ENCODE data around the gene APOL1. TPM values are rescaled to one million over a fixed set of nuclear protein-coding genes. Genes with fewer than 3 reads are reported as not detected.

APOL1 gene
- total RNA-seq, 4 donors from 2014 or later = 19.0 to 48.8 (median 28.0) TPM

DNA sequence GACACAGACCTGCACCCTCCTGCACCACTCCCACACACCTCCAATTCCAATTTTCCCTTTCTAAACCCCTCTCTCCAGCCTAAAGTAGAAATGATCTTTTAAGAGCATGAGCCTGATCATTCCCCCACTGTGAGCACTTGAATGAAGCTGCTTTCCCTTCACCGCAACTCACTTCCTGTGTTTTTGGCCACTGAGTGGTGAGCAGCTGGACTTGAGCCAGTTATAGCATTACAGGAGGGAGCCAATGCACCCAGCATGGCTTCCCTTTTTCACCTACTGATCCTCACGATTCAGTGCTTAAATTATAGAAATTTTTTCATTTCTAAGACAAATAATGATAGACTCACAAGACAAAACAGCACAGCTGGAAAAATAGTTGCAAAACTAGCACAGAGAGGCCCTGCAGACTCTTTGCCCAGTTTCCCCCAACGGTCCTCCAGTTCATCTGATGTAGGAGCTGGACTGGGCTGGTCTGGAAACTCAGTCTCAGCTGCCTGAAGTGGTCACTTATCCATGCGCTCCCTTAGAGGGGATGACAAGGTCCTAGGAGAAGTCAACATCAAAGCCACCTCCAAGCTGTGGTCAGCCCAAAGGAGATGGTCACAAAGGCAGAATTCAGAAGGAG is 41.6 kb upstream of the APOL1 start:
- intact Hi-C loops (cut with DNase I) = no loop called here

DNA sequence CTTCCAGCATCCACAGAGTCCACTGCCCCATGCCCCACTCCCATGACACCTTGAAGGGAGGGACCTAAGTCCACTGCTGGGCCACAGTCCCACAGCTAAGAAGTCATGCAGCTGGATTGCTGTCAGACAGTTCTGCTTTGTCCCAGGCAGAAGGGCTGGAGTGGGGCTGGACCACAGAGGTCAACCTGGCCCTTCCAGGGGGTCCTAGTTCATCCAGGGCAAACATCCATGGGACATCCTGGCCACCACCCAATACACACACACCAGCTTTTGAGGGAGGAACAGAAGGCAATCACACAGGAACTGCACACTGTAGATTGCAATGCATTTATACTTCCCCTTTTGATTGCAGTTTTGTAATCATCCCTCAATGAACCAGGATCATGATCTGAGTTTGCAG is 40.0 kb upstream of the APOL1 start:
- Histone ChIP-seq H3K4me1 (peaks cover 0 to 5% (median 3%) of the 10 kb centered on the region in 4 donors), H3K4me3 (no peak overlapping the region), H3K27ac (replicated peaks in 1 of 4) (no peak overlapping the region), H3K36me3 (no peaks in the 10 kb centered on the region), H3K27me3 (peaks cover 0 to 3% (median 0%) of the 10 kb centered on the region in 4 donors), H3K9me3 (no peaks in the 10 kb centered on the region)
- DNase-seq (ENCODE audit: extremely low spot score) = no peak
- intact Hi-C loops (cut with DNase I) = no loop called here
- TF ChIP-seq POLR2AphosphoS5 (IDR thresholded peaks at IDR 0.05) (no peak), EP300 (IDR thresholded peaks at IDR 0.05) (no peak), POLR2A (IDR thresholded peaks at IDR 0.05; ENCODE audit: low read depth) (no peak)
- TF ChIP-seq, protein P1, sequence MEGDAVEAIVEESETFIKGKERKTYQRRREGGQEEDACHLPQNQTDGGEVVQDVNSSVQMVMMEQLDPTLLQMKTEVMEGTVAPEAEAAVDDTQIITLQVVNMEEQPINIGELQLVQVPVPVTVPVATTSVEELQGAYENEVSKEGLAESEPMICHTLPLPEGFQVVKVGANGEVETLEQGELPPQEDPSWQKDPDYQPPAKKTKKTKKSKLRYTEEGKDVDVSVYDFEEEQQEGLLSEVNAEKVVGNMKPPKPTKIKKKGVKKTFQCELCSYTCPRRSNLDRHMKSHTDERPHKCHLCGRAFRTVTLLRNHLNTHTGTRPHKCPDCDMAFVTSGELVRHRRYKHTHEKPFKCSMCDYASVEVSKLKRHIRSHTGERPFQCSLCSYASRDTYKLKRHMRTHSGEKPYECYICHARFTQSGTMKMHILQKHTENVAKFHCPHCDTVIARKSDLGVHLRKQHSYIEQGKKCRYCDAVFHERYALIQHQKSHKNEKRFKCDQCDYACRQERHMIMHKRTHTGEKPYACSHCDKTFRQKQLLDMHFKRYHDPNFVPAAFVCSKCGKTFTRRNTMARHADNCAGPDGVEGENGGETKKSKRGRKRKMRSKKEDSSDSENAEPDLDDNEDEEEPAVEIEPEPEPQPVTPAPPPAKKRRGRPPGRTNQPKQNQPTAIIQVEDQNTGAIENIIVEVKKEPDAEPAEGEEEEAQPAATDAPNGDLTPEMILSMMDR (IDR thresholded peaks at IDR 0.05) = no peak

More for the DNA sequence above, 41.6 kb upstream of the APOL1 start:
- no peak overlapping the region for H3K27ac ChIP-seq (replicated peaks in 1 of 4)
- no peak overlapping the region for H3K4me3 ChIP-seq
- WGBS = 57% methylated on average over 4 of the region's 4 CpGs
- DNase-seq (ENCODE audit: extremely low spot score) = no peak
- TF ChIP-seq, protein P1 (IDR thresholded peaks at IDR 0.05) = no peak
- TF ChIP-seq POLR2A (IDR thresholded peaks at IDR 0.05; ENCODE audit: low read depth) (no peak), EP300 (IDR thresholded peaks at IDR 0.05) (no peak), POLR2AphosphoS5 (IDR thresholded peaks at IDR 0.05) (no peak)
- H3K27me3 ChIP-seq = peaks cover 0 to 3% (median 0%) of the 10 kb centered on the region in 4 donors
- H3K4me1 ChIP-seq = peaks cover 0 to 5% (median 4%) of the 10 kb centered on the region in 4 donors
- H3K9me3 ChIP-seq = no peaks in the 10 kb centered on the region
- no peaks in the 10 kb centered on the region for H3K36me3 ChIP-seq

DNA sequence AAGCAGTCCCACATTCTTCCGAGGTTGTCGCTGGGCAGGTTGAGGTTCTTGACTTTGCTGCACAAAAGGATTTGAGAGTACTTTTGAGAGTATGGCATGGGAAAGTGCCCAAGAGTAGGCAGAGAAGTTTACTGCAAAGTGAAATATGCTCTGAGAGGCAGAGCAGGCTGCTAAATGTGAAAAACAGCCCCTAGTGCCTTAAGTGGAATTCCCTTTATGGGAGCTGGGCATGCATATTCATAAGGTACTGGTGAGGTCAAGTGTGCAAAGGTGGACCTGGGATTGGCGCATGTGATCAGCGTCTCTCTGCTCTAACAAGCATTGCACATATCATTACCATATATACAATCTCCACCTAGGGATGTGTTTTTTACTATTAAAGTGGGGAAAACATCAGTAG is 39.3 kb upstream of the APOL1 start:
- intact Hi-C loops (cut with DNase I) = no loop called here
- no peaks in the 10 kb centered on the region for H3K36me3 ChIP-seq
- peaks cover 0 to 3% (median 0%) of the 10 kb centered on the region in 4 donors for H3K27me3 ChIP-seq
- H3K4me1 ChIP-seq = no peaks in the 10 kb centered on the region
- H3K4me3 ChIP-seq = no peak overlapping the region
- no peak overlapping the region for H3K27ac ChIP-seq (replicated peaks in 1 of 4)
- H3K9me3 ChIP-seq = no peaks in the 10 kb centered on the region
- WGBS = 95% methylated on average over 4 of the region's 4 CpGs
- DNase-seq (ENCODE audit: extremely low spot score) = no peak
- TF ChIP-seq POLR2A (IDR thresholded peaks at IDR 0.05; ENCODE audit: low read depth) (no peak), POLR2AphosphoS5 (IDR thresholded peaks at IDR 0.05) (no peak), EP300 (IDR thresholded peaks at IDR 0.05) (no peak)
- TF ChIP-seq, protein P1 (IDR thresholded peaks at IDR 0.05) = no peak

DNA sequence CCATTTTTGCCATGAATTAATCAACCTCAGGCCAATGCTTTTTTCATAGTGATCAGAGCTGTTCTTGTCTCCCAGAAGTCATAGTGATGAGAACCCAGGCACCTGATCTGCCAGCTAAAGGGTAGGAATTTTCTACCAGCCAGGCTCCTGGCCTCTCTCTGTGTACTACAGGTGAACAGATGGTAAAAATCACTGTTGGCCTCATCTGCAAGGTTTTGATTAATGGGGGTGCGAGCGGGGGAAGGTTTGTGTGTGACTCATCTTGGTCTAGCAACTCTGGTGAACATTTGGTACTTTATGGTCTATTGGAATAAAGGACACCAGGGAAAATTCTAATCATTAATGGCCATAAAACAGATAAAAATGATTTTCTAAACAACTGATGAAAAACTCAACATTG is 37.0 kb upstream of the APOL1 start:
- Histone ChIP-seq H3K4me3 (no peak overlapping the region), H3K9me3 (no peaks in the 10 kb centered on the region), H3K27ac (replicated peaks in 1 of 4) (no peak overlapping the region), H3K36me3 (no peaks in the 10 kb centered on the region), H3K27me3 (peaks cover 0 to 3% (median 0%) of the 10 kb centered on the region in 4 donors), H3K4me1 (peaks cover 0 to 2% (median 0%) of the 10 kb centered on the region in 4 donors)
- intact Hi-C loops (cut with DNase I) = no loop called here
- no peak for TF ChIP-seq POLR2A (IDR thresholded peaks at IDR 0.05; ENCODE audit: low read depth)
- TF ChIP-seq, protein P1 (IDR thresholded peaks at IDR 0.05) = no peak
- no peak for TF ChIP-seq POLR2AphosphoS5 (IDR thresholded peaks at IDR 0.05)
- no peak for TF ChIP-seq EP300 (IDR thresholded peaks at IDR 0.05)
- no peak for DNase-seq (ENCODE audit: extremely low spot score)
- WGBS = 71% methylated on average over 2 of the region's 2 CpGs
